GM23338 (cell line): Measurements from ENCODE around the gene PPIP5K1.

ENCODE experiments used
- NANOG ChIP-seq: IDR thresholded peaks from 2 replicates; pipeline ENCODE4 v1.6.1; 2016; ENCODE audit warnings: antibody characterized with exemption, borderline replicate concordance
- TF ChIP-seq, protein P1 (sequence below), 2 experiments: fragments of 200-600 bp in 1 of 2; sonication (generic) in 1 of 2; conservative IDR thresholded peaks; 2 replicates each; pipeline versions ENCODE4 v1.5.1 to v1.6.1; 2016 to 2017; ENCODE audit warnings: antibody characterized with exemption in 2 of 2, low read depth in 2 of 2, mild to moderate bottlenecking in 2 of 2, moderate library complexity in 1 of 2

DNA sequence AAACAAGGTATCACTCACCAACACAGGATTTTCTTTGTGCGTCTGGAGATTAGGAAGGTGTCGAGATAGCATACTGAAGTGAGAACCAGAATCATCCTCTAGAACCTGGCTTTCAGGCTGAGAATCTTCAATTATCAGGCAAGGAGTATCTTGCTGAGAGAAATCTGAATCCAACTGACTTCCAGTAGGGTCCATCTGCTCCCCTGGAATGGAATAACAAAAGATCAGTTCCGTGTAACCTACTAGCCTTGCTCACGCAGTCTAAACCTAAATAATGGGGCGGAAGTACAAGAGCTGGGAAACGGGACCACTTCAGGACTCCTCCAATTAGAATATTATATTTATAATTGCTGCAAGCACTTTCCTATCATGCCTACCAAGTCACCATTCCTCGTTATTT is 97.7 kb downstream of the PPIP5K1 start:
- TF ChIP-seq, protein P1, sequence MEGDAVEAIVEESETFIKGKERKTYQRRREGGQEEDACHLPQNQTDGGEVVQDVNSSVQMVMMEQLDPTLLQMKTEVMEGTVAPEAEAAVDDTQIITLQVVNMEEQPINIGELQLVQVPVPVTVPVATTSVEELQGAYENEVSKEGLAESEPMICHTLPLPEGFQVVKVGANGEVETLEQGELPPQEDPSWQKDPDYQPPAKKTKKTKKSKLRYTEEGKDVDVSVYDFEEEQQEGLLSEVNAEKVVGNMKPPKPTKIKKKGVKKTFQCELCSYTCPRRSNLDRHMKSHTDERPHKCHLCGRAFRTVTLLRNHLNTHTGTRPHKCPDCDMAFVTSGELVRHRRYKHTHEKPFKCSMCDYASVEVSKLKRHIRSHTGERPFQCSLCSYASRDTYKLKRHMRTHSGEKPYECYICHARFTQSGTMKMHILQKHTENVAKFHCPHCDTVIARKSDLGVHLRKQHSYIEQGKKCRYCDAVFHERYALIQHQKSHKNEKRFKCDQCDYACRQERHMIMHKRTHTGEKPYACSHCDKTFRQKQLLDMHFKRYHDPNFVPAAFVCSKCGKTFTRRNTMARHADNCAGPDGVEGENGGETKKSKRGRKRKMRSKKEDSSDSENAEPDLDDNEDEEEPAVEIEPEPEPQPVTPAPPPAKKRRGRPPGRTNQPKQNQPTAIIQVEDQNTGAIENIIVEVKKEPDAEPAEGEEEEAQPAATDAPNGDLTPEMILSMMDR (conservative IDR thresholded peaks at IDR 0.05; ENCODE audit: low read depth in 2 of 2), result no peak
- no peak for TF ChIP-seq NANOG
